ENCODE measurements around the gene ABHD17C. TPM values are rescaled to one million over a fixed set of nuclear protein-coding genes. Genes with fewer than 3 reads are reported as not detected.

ABHD17C gene
- total RNA-seq, 4 donors from 2014 or later: 0.63 to 2.4 (median 2.0) TPM

GRCh38 chr15:80744826-80745225 lies 49.7 kb downstream of the ABHD17C start:
- no peaks in the 10 kb centered on the region for H3K27me3 ChIP-seq
- 20 to 30% methylated on average over 1 of the region's 1 CpG for WGBS, 2 donors
- no peaks in the 10 kb centered on the region for H3K9me3 ChIP-seq
- DNase-seq (ENCODE audit: low spot score in 2 of 2): no peak
- no peak overlapping the region for H3K4me3 ChIP-seq
- H3K36me3 ChIP-seq: peaks cover 0 to 6% (median 0%) of the 10 kb centered on the region in 3 donors
- TF ChIP-seq EP300 (IDR thresholded peaks at IDR 0.05) (no peak), POLR2A (IDR thresholded peaks at IDR 0.05) (no peak)
- TF ChIP-seq, protein P1, sequence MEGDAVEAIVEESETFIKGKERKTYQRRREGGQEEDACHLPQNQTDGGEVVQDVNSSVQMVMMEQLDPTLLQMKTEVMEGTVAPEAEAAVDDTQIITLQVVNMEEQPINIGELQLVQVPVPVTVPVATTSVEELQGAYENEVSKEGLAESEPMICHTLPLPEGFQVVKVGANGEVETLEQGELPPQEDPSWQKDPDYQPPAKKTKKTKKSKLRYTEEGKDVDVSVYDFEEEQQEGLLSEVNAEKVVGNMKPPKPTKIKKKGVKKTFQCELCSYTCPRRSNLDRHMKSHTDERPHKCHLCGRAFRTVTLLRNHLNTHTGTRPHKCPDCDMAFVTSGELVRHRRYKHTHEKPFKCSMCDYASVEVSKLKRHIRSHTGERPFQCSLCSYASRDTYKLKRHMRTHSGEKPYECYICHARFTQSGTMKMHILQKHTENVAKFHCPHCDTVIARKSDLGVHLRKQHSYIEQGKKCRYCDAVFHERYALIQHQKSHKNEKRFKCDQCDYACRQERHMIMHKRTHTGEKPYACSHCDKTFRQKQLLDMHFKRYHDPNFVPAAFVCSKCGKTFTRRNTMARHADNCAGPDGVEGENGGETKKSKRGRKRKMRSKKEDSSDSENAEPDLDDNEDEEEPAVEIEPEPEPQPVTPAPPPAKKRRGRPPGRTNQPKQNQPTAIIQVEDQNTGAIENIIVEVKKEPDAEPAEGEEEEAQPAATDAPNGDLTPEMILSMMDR (IDR thresholded peaks at IDR 0.05): no peak
- no peak overlapping the region for H3K27ac ChIP-seq
- H3K4me1 ChIP-seq: peaks cover 0 to 9% (median 0%) of the 10 kb centered on the region in 4 donors

DNA sequence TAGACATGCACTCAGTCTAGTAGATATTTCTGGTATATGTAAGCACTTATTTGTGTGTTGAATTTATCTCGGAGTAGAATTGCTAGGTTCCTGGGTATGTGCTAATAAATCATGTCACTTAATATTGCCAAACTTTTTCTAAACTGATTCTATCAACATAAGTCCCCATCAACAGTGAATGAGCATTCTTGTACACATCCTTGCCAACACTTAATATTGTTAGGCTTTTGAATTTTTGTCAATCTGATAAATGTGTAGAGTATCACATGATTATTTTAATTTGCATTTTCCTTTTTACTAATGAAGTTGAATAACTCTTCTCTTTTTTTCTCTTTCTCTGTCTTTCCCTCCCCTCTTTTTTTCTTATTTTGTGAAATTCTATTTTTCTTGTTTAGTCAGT lies 50.8 kb downstream of the ABHD17C start:
- TF ChIP-seq EP300 (IDR thresholded peaks at IDR 0.05) (no peak), POLR2A (IDR thresholded peaks at IDR 0.05) (no peak)
- TF ChIP-seq, protein P1 (IDR thresholded peaks at IDR 0.05): no peak
- no peaks in the 10 kb centered on the region for H3K9me3 ChIP-seq
- DNase-seq (ENCODE audit: low spot score in 2 of 2): no peak
- peaks cover 0 to 9% (median 0%) of the 10 kb centered on the region in 4 donors for H3K4me1 ChIP-seq
- no peak overlapping the region for H3K4me3 ChIP-seq
- no peak overlapping the region for H3K27ac ChIP-seq
- 96 to 100% methylated on average over 1 of the region's 1 CpG for WGBS, 2 donors
- peaks cover 0 to 17% (median 0%) of the 10 kb centered on the region in 3 donors for H3K36me3 ChIP-seq
- no peaks in the 10 kb centered on the region for H3K27me3 ChIP-seq

DNA sequence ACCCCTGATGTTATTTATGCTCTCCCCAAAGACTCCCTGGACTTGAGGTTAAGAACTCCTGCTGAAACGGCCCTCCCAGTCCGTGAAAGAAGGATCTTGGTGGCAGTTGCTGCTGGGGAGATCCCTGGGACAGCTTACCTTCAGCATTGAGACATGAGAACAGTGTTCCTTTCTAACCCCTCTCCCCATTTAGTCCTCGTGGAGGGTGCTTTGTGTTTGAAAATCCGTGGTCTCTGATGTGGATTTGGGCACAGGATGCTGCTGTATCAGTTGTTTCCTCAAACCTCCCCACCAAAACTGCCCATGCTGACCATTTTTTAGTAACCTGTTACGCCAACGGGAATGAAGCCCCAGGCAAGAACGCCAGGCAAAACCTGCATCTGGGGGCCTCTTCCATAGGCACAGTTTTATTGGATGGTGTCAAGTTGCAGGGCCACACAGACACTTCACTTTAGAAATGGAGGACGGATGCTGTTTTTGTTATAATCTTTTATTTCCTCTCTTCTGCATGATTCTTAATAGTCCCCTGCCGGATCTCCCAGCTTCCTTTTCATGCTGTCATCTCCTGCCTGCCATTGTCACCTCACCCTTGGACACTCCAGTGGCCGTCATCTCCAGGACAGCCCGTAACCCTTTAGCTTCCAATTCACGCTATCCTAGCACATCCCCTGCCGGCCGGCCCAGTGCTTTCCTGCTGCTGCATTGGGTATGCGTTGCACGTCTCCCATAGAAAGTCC lies 52.4 kb downstream of the ABHD17C start:
- 50 to 53% methylated on average over 16 of the region's 16 CpGs for WGBS, 2 donors
- no peak for DNase-seq (ENCODE audit: low spot score in 2 of 2)
- TF ChIP-seq EP300 (IDR thresholded peaks at IDR 0.05) (no peak), POLR2A (IDR thresholded peaks at IDR 0.05) (no peak)
- TF ChIP-seq, protein P1 (IDR thresholded peaks at IDR 0.05): no peak
- Histone ChIP-seq H3K4me3 (no peak overlapping the region), H3K27me3 (no peaks in the 10 kb centered on the region), H3K27ac (no peak overlapping the region), H3K4me1 (peaks cover 0 to 9% (median 0%) of the 10 kb centered on the region in 4 donors), H3K36me3 (peaks cover 0 to 24% (median 0%) of the 10 kb centered on the region in 3 donors), H3K9me3 (no peaks in the 10 kb centered on the region)

GRCh38 chr15:80749589-80749988 lies 54.5 kb downstream of the ABHD17C start:
- Histone ChIP-seq H3K36me3 (peaks cover 0 to 31% (median 0%) of the 10 kb centered on the region in 3 donors), H3K27ac (no peak overlapping the region), H3K4me3 (no peak overlapping the region), H3K9me3 (no peaks in the 10 kb centered on the region), H3K27me3 (no peaks in the 10 kb centered on the region), H3K4me1 (no peaks in the 10 kb centered on the region)
- TF ChIP-seq EP300 (IDR thresholded peaks at IDR 0.05): no peak
- TF ChIP-seq, protein P1 (IDR thresholded peaks at IDR 0.05): no peak
- no peak for TF ChIP-seq POLR2A (IDR thresholded peaks at IDR 0.05)
- 97 to 98% methylated on average over 6 of the region's 6 CpGs for WGBS, 2 donors
- no peak for DNase-seq (ENCODE audit: low spot score in 2 of 2)

DNA sequence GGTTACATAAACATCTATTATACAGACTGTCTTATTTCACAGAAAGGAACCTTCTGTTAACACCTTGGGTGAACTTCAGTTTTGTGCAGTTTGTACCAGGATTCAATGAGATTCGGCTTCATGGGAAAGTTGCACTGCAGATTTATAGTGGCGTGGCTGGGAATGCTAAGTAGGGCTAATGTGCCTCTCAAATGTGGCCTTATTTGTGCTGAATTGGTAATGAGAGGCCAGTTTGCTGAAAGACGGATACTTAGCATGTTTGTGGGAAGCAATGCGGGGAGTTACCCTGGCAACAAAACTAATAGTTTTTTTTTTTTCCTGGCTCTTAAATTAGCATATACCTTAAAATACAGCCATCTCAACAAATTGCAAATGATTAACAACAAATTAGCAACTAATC lies 55.5 kb downstream of the ABHD17C start:
- no peak for DNase-seq (ENCODE audit: low spot score in 2 of 2)
- Histone ChIP-seq H3K27ac (no peak overlapping the region), H3K4me1 (no peaks in the 10 kb centered on the region), H3K36me3 (peaks cover 0 to 34% (median 0%) of the 10 kb centered on the region in 3 donors), H3K9me3 (no peaks in the 10 kb centered on the region), H3K27me3 (no peaks in the 10 kb centered on the region), H3K4me3 (no peak overlapping the region)
- WGBS, 2 donors: 78 to 87% methylated on average over 4 of the region's 4 CpGs
- TF ChIP-seq EP300 (IDR thresholded peaks at IDR 0.05) (no peak), POLR2A (IDR thresholded peaks at IDR 0.05) (no peak)
- TF ChIP-seq, protein P1 (IDR thresholded peaks at IDR 0.05): no peak

Data from tibial nerve (tissue), 4 donors.